22Rv1 (cell line): ENCODE measurements around the gene HOXB1.

Experiments used
- ZFX ChIP-seq: fragments of 450-650 bp; IDR thresholded peaks from 2 replicates; pipeline ENCODE4 v1.6.1; 2017; ENCODE audit warnings: antibody characterized with exemption, borderline replicate concordance
- TF ChIP-seq, protein P1 (sequence below): fragments of 450-650 bp; IDR thresholded peaks from 2 replicates; pipeline ENCODE4 v1.5.1; 2017; ENCODE audit warnings: mild to moderate bottlenecking

DNA sequence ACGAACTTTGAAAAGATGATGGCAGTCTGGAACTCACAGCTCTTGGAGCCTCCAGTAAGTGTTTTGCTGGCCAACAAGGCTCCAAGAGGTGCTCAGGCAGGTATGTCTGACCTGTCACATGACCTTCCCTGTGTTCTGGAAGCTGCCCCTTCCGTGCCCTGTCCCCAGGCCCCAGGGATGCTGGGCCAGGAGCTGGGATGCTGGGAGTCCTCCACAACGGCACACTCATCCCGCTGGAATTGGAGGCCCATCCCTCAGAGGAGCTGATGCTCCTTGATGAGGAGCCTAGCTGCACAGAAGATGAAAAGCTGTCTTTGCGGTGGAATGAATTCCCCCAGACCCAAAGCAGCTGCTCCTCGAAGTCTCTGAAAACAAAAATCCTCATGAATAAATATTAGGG, 47.8 kb downstream of the HOXB1 start:
- TF ChIP-seq, protein P1, sequence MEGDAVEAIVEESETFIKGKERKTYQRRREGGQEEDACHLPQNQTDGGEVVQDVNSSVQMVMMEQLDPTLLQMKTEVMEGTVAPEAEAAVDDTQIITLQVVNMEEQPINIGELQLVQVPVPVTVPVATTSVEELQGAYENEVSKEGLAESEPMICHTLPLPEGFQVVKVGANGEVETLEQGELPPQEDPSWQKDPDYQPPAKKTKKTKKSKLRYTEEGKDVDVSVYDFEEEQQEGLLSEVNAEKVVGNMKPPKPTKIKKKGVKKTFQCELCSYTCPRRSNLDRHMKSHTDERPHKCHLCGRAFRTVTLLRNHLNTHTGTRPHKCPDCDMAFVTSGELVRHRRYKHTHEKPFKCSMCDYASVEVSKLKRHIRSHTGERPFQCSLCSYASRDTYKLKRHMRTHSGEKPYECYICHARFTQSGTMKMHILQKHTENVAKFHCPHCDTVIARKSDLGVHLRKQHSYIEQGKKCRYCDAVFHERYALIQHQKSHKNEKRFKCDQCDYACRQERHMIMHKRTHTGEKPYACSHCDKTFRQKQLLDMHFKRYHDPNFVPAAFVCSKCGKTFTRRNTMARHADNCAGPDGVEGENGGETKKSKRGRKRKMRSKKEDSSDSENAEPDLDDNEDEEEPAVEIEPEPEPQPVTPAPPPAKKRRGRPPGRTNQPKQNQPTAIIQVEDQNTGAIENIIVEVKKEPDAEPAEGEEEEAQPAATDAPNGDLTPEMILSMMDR: no peak
- TF ChIP-seq ZFX: no peak
